Measurements from ENCODE around the gene ELMO3. TPM values are rescaled to one million over a fixed set of nuclear protein-coding genes. Genes with fewer than 3 reads are reported as not detected.

The ELMO3 gene
- total RNA-seq: 1 to 10 TPM in 1 of 4 donors, under 1 TPM in 3; 0.51 to 1.5 (median 0.93) TPM

DNA sequence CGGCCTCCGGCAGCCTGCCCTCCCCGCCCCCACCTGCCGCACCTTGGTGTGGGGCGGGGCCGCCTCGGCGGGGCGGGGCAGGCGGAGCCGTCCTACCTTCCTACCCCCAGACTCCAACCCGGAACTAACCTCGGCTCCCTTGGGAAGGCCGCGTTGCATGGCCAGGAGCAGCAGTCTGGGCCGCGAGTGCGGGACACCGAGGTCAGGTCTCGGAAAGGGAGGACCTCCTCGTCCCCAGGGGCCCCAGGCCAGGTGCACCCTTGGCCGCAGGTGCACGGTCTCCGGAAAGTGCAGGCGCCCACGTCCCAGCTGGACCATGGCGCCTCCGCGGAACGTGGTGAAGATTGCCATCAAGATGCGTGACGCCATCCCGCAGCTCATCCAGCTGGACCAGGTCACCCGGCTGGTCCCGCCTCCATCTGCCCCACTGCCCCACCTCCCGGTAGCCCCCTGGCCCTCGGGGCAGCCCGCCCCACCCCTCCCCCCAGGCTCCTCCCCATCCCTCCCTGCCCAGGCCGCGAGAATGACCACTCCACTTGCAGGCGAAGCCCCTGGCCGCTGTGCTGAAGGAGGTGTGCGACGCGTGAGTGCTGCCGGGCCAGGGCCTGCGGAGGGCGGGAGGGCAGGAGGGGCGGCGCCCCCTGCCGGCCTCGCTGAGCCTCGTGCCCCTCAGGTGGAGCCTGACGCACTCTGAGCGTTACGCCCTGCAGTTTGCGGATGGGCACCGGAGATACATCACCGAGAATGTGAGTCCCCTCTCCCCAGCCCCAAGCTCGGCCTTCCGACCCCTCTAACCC lies at the start of gene ELMO3:
TSS of gene ELMO3 (plus strand) at position 121 of the 797 bp plus-strand sequence. CDS start at position 317, 196 bp downstream.
- TF ChIP-seq, protein P1, sequence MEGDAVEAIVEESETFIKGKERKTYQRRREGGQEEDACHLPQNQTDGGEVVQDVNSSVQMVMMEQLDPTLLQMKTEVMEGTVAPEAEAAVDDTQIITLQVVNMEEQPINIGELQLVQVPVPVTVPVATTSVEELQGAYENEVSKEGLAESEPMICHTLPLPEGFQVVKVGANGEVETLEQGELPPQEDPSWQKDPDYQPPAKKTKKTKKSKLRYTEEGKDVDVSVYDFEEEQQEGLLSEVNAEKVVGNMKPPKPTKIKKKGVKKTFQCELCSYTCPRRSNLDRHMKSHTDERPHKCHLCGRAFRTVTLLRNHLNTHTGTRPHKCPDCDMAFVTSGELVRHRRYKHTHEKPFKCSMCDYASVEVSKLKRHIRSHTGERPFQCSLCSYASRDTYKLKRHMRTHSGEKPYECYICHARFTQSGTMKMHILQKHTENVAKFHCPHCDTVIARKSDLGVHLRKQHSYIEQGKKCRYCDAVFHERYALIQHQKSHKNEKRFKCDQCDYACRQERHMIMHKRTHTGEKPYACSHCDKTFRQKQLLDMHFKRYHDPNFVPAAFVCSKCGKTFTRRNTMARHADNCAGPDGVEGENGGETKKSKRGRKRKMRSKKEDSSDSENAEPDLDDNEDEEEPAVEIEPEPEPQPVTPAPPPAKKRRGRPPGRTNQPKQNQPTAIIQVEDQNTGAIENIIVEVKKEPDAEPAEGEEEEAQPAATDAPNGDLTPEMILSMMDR (IDR thresholded peaks at IDR 0.05; ENCODE audit: low read depth): no peak

DNA sequence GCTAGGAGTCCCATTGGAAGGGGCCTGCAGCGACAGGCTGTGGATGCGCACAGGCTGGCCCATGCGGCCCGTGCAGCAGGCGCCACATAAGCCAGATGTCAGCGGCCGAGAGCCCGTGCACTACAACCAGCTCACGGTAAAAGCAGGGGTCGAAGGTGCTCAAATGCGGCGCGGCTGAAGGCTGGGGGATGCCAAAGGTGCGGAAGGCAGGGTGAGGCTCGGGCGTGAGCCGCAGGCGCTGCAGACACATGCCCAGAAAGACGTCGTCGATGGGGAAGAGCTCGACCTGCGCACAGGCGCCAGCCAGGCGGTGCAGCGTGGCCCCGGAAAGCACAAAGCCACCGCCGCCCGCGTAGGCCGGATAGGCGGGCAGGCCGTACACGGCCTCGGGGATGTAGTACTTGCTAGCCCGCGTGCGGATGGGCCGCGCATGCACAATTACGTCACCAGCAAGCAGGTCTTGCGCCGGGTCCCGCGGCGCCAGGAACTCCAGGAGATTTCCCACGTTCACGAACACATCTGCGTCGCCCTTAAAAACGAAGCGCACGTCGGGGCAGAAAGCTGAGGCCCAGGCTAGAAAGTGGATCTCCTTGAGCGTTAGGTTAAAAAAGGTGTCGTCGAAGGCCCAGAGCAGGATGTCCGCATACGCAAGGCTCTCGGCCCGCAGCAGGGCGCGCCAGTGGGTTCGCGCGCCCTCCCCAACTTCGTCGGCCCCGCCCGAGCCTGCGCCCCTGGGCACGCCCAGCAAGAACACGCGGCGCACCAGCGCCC lies 49.5 kb upstream of the ELMO3 start:
- TF ChIP-seq, protein P1 (IDR thresholded peaks at IDR 0.05; ENCODE audit: low read depth): no peak

GRCh38 chr16:67150047-67150832 lies 48.7 kb upstream of the ELMO3 start:
- TF ChIP-seq, protein P1 (IDR thresholded peaks at IDR 0.05; ENCODE audit: low read depth): no peak

- TF ChIP-seq, protein P1 (IDR thresholded peaks at IDR 0.05; ENCODE audit: low read depth): no peak
These were observed 48.0 kb upstream of the ELMO3 start, which contains the start of gene B3GNT9 for GRCh38 chr16:67150833-67151396. TSS of gene B3GNT9 (minus strand) at chr16:67150998. CDS start at chr16:67150485, 513 bp downstream.

- TF ChIP-seq, protein P1 (IDR thresholded peaks at IDR 0.05; ENCODE audit: low read depth): no peak
These were observed 47.4 kb upstream of the ELMO3 start for GRCh38 chr16:67151431-67152097.

DNA sequence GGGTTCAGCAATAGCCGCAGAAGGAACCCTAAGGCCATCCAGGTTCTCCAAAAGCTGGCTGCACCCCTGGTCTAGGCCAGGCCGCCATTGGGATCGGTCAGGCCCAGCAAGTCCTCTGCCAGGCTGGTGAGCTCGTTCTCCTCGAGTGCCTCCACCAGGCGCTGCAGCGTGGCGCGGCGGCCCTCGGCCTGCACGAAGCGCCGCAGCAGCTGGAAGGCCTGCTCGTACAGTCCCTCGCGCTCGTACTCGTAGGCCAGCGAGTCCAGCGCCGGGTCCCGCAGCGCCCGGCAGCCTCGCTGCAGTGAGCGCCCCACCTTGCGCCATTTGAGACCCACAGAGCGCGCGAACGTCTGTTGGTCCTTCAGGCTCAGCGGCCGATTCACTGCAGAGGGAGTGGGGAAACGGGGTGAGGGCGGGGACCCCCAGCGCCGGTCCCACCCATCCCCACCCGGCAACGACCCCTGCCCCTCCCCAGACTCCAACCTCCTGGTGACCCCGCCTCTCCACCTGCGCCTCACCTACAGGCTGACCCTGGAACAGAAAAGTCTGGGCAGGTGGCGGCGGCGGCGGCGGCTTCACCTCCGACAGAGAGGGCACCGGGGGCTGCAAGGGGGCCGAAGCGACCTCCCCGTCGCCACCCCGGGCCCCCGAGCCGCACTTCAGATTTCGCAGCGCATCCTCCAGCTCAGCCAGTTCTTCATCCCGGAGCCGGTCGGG lies 44.2 kb upstream of the ELMO3 start:
- TF ChIP-seq, protein P1 (IDR thresholded peaks at IDR 0.05; ENCODE audit: low read depth): no peak

All from subcutaneous adipose tissue (tissue), 4 donors.